GM21786 (cell line): ENCODE measurements around the gene NOS1AP.

Experiments used
- ATAC-seq: cut with Tn5 transposase; IDR thresholded peaks from one replicate; pipeline ENCODE4 v1.9.1; 2021; ENCODE audit not compliant: unreplicated experiment

The NOS1AP gene

GRCh38 chr1:162240577-162240976 lies 171.1 kb downstream of the NOS1AP start:
- no peak for ATAC-seq

GRCh38 chr1:162242804-162243203 lies 173.3 kb downstream of the NOS1AP start:
- ATAC-seq: no peak

GRCh38 chr1:162248854-162249535 lies 179.5 kb downstream of the NOS1AP start:
- ATAC-seq: no peak

GRCh38 chr1:162250004-162250730 lies 180.7 kb downstream of the NOS1AP start:
- ATAC-seq: no peak

- no peak for ATAC-seq
These were observed 181.6 kb downstream of the NOS1AP start for GRCh38 chr1:162251102-162251501.

- ATAC-seq: no peak
These were observed 182.7 kb downstream of the NOS1AP start for GRCh38 chr1:162252214-162252613.

- no peak for ATAC-seq
These were observed 184.3 kb downstream of the NOS1AP start for GRCh38 chr1:162253790-162254189.

- no peak for ATAC-seq
These were observed 186.8 kb downstream of the NOS1AP start for GRCh38 chr1:162256287-162256686.

GRCh38 chr1:162258394-162258793 lies 188.9 kb downstream of the NOS1AP start:
- ATAC-seq: no peak

- ATAC-seq: no peak
These were observed 190.5 kb downstream of the NOS1AP start for GRCh38 chr1:162259894-162260455.

GRCh38 chr1:162264108-162264507 lies 194.6 kb downstream of the NOS1AP start:
- ATAC-seq: no peak

GRCh38 chr1:162265983-162266382 lies 196.5 kb downstream of the NOS1AP start:
- no peak for ATAC-seq

GRCh38 chr1:162270016-162270770 lies 200.7 kb downstream of the NOS1AP start:
- ATAC-seq: no peak

- ATAC-seq: no peak
These were observed 202.5 kb downstream of the NOS1AP start for GRCh38 chr1:162271972-162272371.

GRCh38 chr1:162272419-162272818 lies 202.9 kb downstream of the NOS1AP start:
- ATAC-seq: no peak

- no peak for ATAC-seq
These were observed 206.2 kb downstream of the NOS1AP start for GRCh38 chr1:162275622-162276175.

- ATAC-seq: no peak
These were observed 207.0 kb downstream of the NOS1AP start for GRCh38 chr1:162276493-162276892.

- no peak for ATAC-seq
These were observed 209.6 kb downstream of the NOS1AP start for GRCh38 chr1:162279136-162279498.

GRCh38 chr1:162281426-162281825 lies 211.9 kb downstream of the NOS1AP start:
- ATAC-seq: no peak

- ATAC-seq: no peak
These were observed 214.2 kb downstream of the NOS1AP start for GRCh38 chr1:162283657-162284056.

GRCh38 chr1:162284206-162284955 lies 214.9 kb downstream of the NOS1AP start:
- ATAC-seq: no peak
